SW480 (cell line): ENCODE results near the gene TTI1.

ENCODE experiments used
- DNase-seq: peaks from one replicate; pipeline ENCODE4 v3.0.0-alpha.2; 2016; ENCODE audit warnings: low spot score

TTI1 gene

DNA sequence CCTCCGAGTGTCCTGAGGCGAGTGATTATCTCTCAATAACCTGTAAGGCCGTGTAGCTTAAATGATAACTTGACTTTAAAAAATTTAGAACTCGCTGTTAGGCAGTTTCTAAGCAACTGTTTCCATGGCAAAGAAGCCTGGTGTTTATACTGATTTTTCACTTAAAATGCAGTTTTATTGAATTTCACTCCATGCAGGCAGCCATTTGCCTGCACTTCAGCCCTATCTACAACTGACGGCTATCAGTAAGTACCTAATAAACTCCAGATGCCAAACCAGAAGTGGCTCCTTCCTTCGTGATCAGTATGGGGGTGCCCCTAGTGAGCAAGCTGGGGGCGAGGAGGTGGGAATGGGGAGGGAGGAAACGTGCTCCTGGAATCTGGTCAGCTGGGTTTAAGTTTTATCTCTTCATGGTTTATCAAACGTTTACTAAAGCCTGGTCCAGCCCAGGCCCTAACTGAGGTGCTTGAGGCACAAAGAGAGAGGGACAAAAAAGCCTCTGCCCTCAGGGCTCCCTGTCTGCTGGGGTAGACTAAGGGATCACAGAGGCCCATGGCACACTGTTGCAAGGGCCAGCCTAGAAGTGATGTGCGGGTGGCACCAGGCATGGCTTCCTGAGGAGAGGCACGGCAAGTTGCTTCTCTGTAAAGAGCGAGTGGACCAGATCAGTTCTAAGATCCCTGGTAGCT is 45.5 kb downstream of the TTI1 start:
- no peak for DNase-seq

DNA sequence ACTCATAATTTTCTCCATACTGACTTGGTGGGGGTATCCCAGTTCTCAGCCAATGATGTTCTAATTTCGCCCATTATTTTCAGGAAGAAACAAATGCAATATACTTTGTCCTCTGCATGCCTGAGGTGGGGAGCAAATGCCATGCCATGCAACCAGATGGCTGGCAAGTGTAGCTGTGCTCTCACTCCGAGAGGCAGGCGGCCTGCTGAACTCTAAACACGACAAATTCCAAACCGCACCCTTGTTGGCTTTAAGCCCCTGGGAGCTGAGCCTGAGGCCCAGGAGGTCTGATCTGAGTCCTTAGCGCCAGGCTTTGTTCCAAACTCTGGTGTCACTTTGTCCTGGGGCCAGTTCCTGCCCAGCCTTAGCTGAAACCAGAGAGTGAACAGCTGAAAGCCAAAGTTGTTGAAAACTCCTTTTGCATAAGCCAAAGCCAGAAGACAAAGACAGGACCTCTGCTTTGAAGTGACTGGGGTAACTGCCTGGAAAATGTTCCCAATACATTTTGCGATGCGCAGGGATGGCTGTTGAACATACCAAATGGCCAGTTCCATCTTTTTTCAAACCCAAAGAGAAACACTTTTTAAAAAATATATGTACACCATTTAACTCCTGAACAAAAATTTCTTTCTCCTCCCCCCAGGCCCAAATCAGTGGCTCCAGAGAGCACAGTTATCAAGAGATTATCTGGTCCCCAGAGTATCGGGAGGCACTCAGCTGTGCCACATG is 46.2 kb downstream of the TTI1 start:
- no peak for DNase-seq

DNA sequence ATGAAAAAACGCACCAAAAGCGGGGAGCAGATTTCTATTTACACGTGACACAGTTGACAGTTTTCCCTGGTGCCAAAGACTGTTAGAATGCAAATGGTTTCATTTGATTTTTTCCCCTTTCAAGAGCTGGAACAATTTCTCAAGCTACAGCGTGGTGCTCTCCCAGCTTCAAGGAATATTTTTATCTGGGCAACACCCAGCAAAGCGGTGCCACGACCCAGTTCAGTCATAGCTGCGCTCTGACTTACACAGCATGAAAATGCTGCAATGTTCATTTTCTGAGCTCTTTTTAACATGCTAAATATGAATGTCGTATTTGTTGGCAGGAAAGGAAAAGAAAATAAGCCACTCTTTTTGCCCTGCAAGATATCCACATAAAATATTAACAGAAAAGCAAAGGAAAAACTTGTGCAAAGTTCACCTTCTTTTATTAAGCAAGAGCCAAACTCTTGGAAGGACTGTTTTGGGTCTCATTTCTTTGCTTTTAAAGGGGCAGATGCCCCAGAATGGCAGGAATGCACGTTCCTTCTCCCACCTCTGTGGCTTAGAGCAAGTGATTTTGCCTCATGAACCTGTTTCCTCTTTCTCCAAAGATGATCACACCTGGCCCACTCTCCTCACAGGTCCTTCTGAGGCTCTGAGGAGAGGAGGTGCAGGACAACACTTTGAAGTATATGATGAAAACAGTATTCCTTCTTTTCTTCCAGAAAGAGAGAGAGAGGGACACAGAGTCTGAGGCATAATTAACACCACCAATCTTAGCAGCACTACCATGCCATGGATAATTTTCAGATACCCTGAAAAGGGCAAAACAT is 47.0 kb downstream of the TTI1 start:
- no peak for DNase-seq

DNA sequence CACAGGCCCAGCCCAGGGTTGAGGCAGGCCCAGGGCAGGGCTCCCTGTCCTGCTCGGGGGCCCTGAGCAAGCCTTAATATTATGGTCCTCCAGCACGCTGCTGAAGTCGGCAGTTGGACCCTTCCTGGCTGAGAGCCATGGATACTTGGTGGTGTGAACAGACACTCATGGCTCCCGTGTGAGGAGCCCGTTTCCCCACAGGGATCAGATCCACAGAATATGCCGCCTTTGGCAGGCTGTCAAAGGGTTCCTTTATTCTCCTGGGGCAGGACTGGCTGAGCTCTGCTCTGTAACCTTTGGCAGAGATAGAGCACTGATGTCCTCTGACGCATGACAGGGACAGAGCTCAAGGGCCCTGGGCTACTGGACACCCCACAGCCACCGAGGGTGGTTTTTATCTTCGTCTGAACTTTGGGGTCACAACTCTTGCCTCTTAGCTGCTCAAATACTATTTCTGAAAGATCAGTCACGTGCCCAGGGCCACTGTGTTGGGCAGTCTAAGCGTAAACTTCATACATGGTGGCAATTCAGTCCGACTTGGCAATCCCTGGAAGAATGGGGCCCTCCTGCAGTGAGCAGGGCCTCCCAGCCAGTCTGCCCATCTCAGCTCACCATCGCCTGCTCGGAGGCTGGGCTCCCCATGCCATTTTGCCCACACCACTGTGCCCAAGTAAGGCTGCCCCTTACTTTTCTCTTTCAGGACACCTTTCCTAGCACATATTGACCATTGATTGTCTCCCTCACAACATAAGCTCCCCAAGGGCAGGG is 49.1 kb downstream of the TTI1 start:
- no peak for DNase-seq

DNA sequence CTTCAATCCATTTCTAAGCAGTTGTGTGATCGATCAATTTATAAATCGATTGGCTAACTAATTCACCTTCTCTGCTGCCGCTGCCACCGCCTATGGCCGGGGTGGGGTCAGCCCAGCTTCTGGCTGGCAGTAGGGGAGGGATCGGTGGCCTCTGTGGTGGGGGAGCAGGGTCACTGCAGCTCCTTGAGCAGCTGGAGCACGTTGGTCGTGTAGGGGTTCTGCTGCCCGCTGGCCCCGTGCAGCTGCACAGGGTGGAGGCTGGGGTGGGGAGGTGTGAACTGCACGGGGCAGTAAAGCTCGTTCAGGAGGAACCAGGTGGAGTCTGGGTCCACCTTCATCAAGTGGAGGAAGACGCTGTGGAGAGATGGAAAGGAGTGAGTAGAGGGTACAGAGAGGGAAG is 50.0 kb downstream of the TTI1 start:
- no peak for DNase-seq

DNA sequence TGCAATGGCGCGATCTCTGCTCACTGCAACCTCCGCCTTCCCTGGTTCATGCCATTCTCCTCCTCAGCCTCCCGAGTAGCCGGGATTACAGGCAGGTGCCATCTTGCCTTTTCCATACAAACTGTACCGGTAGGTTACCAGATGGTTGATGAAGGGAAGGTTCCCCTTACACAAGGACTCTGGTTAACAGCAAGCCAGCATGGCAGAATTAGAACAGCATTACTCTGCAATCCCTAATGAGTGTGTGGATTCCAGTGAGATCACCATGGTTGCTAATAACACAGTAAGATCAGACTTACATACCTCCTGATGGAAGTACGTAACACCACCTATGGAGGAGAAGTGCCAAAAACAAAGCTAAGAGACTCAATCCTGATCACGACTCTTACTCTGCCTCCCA is 51.7 kb downstream of the TTI1 start:
- no peak for DNase-seq

DNA sequence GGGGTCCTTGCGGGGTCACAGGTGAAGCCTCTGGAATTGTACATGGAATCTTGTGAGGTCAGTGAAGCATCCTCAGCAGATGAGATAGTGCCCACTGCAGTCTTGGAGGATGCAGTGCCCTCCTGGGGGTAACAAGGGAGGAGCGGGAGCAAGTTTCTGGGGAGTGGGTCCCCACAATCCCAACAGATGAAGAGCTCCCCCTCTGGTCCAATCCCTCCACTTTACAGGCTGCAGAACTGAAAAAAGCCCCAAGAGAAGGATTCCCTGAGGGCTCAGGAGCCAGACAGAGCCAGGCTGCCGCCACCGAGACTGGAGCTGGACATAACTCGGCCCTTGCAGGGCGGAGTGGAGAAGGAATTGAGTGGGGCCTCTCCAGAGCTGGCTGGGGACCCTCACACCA is 52.4 kb downstream of the TTI1 start:
- no peak for DNase-seq

DNA sequence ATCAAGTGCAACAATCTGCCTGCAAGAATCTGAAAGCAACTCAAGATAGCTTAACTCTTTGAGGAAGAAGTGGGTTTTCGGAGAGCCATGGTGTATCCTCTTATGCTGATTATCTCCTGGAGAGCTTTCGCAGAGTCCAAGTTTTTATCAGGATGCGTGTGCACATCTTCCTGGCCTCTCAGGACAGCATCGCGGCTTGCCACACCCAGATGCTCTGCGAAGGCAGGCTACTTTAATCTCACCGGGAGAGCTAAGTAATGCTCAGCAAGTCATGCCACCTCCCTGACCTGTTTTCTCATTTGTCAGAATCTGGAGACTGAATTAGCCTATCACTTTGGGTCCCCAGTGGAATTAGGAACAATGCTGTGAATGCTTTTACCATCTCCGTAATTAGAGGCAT is 52.9 kb downstream of the TTI1 start:
- DNase-seq = no peak

DNA sequence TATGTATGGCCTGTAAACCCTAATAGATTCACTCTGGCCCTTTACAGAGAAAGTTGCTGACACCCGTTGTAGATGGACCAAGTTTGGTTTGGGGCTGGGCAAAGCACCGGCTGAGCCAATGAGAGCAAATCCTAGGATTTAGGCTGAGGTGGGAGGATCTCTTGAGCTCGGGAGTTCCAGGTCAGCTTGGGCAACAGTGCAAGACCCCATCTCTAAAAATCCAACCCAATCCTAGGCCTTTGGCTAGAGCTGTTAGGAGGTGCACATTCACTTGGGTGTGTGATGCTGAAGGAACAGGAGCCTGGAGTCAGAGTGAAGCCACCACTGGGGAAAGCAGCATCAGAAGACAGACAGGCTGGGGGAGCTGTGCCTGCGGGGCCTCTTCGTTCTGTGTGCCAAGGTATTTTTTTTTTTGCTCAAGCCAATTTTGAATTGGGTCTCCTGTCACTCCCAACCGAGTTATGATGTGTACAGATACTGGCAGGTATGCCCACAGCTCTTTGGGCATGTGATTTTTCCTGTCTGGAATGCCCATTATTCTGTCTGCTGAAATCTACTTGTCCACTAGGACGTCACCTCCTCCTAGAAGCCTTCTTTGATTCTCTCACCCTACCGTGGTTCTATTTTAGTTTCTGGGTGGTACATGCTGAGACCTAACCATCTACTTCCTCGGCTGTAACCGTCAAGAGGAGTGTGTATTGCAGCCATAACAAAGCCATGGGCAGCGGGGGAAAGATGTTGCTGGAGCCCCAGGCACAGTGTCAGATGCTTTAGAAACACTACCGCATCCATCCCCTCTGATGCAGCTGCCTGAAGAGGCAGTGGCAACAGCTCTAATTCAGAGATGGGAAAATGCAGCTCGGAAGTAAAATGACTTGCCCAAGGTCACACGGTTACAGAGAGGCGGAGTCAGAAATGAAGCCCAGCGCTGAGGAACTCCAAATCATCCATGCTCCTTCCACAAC is 54.0 kb downstream of the TTI1 start:
- DNase-seq = no peak

DNA sequence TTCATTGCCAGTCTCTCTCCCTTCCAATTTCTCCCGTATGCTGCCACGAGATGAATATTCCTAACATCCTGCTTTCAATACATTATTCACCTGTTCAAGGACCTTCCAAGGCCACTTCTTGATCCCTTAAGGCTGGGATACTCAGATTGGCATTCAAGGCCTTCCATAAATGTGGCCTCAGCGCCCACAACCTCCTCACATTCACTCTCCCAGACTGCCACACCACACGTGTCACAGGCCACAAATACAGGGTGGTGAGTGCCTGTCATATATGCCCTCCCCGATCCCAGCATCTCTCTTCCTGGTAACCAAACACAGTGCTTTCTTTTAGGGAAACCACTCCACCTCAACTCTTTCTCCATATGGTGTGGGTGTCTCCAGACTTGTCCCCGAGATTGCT is 55.5 kb downstream of the TTI1 start:
- no peak for DNase-seq

DNA sequence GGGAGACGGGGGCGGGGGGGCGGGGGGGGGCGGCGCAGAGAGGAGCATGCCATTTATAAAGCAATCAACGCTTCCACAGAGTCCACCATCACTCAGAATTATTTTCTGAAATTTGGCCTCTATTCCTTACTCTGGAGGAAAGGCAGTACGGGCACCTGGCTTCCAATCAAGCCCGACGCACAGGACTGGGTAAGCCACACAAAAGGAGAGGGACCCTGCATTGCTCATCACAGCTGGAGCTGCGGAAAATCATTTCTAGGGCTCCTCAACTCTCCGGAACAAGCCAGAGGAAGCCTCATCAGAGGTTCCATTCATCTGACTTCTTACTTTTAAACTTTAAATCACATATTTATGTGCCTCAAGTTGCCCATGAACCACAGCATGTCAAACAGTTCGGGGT is 55.9 kb downstream of the TTI1 start:
- DNase-seq = no peak

DNA sequence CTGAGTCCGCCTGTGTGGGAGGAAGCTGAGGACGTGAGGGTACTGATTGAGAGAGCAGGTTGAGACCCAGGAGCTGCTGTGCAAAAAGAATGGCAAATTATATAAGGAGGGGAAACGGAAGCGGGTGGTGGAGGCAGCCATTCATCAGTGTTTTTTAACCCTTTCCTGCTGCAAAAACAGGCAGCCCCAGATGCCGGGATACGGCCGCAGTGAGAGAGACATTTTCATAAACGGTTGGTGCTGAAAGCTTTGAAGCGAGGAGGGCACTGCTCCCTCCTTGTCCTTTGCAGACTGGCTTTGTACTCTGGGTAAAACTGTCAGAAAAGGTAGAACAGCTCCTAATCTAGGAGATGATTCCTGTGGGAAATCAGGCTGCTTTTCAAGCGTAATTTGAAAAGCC is 56.4 kb downstream of the TTI1 start:
- no peak for DNase-seq

DNA sequence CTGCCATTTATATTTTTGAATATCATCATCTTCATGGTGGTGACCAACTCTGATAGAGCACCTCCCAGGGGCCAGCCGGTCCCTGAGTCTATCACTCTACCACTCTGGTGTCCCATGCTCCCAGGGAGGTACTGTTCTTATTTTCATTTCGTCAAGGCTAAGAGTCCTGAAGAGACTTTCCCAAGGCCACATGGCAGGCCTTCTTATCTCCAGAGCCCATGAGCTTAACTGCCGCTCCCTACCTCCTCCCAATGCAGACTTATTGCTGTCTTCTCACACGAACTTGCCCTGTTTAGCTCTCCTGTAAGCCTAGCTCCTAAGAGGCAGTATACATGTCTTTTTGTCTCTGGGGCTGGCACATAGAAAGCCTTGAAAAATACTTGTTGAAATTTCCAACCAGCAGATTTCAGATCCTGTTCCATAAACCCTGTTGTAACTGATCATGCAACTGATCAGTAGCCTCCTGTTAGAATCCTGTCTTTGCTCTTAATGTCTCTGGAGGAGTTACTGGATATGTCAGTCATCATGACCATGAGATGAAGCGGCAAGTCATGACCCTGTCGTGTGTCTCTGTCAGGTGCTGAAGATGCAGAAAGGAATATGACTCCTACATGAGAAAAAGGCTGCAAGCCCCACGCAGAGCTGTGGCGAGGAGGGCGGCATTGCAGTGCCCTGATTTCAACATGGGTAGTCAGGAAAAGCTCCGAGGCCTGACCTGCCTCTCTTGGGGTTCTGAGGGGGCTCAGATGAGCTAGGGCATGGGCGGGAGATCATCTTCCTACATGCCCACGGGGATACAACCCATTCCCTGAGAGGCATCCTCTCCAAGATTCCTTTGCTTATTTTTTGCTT is 60.0 kb downstream of the TTI1 start:
- no peak for DNase-seq

DNA sequence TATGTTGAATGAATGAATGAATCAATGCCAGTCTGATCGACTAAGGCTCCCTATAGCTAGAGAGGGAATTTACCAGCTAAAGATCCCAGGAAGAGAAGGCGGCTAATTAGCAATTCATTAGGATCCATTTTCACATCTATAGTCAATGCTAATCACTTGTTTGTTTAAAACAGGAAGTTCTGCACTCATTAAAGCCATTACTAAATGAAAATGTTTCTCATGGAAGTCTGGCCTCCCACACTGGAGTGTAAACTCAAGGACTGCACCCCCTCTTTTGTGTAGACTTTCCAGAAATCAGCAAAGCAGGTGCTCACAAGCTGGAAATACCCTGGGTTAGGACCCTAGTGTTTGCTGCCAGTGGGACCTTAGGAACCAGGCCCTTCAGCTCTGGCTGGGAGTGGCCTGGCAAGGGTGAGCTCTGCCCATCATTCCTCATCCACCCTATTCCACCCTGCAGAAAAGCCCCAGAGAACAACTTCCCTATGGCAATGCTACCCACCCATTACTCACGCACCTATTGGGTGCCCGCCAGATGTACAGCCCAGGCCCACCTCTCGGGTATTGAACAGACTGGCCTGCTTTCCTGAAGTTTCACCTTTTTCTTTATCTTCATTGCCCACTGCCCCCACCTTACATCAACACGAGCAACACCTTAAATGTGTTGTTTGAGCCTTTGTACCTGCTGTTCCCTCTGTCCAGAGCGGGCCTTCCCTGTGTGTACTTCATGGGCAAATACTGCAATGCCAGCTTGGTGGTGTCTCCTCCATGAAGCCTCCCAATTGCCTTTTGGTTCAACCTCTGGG is 60.8 kb downstream of the TTI1 start:
- no peak for DNase-seq

DNA sequence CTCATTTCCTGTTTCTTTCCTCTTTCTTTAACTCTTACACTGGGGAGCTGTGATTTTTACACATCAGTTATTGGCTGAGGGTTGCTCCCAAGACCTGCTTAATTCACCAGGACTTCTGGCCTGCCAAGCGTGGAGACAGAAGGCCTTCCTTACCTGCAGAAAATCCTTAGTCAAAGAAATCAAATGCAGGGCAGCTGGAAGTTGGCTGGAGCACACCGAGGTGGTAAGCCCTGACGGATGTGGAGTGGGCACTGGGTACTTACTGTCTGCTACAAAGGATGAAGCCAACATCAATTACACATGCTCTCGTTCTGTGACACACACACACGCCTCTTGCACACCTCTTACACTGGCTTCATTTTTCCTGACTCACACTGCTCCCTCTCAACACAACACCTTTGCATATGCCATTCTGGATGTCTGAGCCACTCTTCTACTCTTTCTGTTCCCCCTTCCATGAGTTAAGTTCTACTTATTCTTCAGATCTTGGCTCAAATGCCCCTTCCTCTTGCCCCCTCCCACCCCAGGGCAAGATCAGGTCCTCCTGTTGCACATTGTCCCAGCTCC is 61.6 kb downstream of the TTI1 start:
- no peak for DNase-seq

DNA sequence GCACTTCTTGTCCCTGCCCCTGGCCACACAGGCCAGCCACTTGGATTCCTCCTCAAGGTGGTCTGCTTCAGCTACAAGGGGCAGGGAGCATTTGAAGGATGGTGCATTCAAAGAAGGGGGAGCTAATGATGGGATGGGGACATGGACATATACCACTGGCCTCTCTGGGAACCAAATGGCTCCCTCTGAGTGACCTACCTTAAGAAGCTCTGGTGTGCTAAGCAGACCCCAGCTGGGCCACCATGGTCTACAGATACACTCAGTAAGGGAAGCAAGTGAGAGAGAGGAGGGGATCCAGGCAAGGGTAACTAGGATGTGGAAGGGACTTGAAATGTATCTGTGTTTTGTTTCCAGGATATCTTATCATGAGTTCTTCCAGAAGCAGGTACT is 62.4 kb downstream of the TTI1 start:
- no peak for DNase-seq

DNA sequence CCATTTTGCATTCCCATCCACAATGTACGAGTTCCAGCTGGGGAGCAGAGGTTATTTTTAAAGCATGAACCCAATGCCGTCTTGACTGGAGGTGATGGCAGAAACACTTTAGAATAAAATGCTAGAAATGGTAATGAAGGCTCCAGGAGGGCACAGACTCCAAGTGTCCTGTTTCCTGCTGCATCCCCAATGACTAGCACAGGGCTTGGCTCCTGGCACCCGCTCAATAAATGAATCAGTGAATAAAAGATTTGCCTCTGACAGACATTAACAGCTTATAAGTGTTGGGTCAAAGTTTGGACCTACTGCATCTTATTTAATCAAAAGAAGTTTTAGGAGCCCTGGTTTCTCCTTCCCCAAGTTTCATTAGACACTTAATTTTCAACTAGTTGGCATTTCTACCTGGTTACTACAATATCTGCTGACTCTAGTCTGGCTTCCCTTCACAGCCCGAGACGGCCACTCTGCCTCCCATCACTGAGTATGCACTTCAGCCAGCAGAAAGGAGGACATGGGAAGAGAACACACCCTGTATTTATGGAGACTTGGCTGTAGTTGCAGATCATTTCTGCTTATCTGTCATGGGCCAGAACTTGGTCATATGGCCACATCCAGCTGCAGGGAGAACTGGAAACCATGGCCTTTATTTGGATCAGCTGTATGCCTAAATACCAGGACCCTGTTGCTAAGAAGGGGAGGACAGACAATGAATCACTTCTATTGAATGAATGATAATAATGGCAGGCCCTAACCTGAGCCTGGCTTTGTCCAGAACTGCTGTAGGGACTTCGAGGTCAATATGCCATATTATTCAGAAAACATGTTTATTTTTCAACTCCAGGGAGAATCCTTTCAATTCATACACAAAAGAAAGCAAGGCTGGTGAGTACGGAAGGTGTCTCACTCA is 63.1 kb downstream of the TTI1 start:
- no peak for DNase-seq

DNA sequence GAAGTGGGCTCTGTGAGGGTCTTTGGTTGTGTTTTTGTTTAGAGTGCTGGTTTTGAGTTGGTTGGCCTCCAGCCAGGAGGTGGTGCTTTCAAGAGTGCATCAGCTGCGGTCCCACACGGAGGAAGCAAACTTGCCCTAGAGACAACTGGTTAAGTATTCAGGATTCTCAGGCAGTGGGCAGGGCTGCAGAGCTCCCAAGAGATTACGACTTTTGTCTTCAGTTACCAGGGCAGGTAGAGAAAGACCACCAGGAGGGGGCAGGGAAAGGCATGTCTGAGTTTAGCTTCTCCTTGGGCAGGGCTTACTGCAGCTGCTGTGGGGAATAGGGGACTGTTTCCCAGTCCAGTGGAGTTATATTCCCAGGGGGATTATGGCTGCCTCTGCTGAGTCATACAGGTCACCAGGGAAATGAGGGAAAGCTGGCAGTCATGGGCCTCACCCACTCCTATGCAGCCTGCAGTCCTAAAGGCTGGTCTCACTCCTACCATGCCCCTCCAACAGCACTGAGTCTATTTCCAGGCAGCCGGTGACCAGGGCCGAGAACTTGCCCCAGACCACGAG is 64.3 kb downstream of the TTI1 start:
- no peak for DNase-seq
